Gastroesophageal sphincter (tissue), 4 donors: Measurements from ENCODE around the gene DUSP14. TPM values are rescaled to one million over a fixed set of nuclear protein-coding genes. Genes with fewer than 3 reads are reported as not detected.

Source experiments
- ATAC-seq: fragments of 150-250 bp; one replicate; pipeline ENCODE4 v1.9.1; 2016; ENCODE audit warnings: mild to moderate bottlenecking, moderate library complexity
- H3K27ac ChIP-seq, 4 donors: fragments of 200-600 bp; sonication (generic) in 3 of 4; 1 replicate in 3 of 4; 2 replicates in 1 of 4; pipeline ENCODE4 v1.5.1; 2016 to 2019
- H3K27me3 ChIP-seq: fragments of 200-600 bp; sonication (generic); one replicate; pipeline ENCODE4 v1.5.1; 2019
- H3K36me3 ChIP-seq, 2 donors: fragments of 200-600 bp; sonication (generic); one replicate each; pipeline ENCODE4 v1.5.1; 2019; ENCODE audit warnings: control low read depth in 1 of 2
- H3K4me1 ChIP-seq, 3 donors: fragments of 200-600 bp; sonication (generic); 1 replicate in 2 of 3; 2 replicates in 1 of 3; pipeline ENCODE4 v1.5.1; 2016 to 2019; ENCODE audit warnings: control low read depth in 2 of 3
- H3K4me3 ChIP-seq, 2 donors: fragments of 200-600 bp; sonication (generic); one replicate each; pipeline ENCODE4 v1.5.1; 2019; ENCODE audit warnings: mild to moderate bottlenecking in 1 of 2, moderate library complexity in 1 of 2
- H3K9me3 ChIP-seq, 3 donors: fragments of 200-600 bp; sonication (generic); one replicate each; pipeline ENCODE4 v1.5.1; 2017 to 2019; ENCODE audit warnings: control low read depth in 2 of 3
- CTCF ChIP-seq, 4 experiments: fragments of 200-600 bp in 2 of 4; fragments of 450-650 bp in 2 of 4; sonication (generic) in 1 of 4; IDR thresholded peaks; one replicate each; pipeline ENCODE4 v1.5.1; 2017 to 2019; ENCODE audit warnings: antibody characterized with exemption in 4 of 4, mild to moderate bottlenecking in 2 of 4, moderate library complexity in 2 of 4
- EP300 ChIP-seq: sonication (generic); formaldehyde crosslinking; IDR thresholded peaks from one replicate; pipeline ENCODE4 v1.6.1; 2017; ENCODE audit warnings: antibody characterized with exemption, mild to moderate bottlenecking
- POLR2A ChIP-seq, 2 donors: fragments of 450-650 bp; IDR thresholded peaks; one replicate each; pipeline ENCODE4 v1.6.1; 2017; ENCODE audit warnings: antibody characterized with exemption in 2 of 2, mild to moderate bottlenecking in 2 of 2, moderate library complexity in 1 of 2
- POLR2AphosphoS5 ChIP-seq: sonication (generic); formaldehyde crosslinking; IDR thresholded peaks from one replicate; pipeline ENCODE4 v1.6.1; 2017; ENCODE audit warnings: antibody characterized with exemption
- WGBS, 2 donors: methylation state at CpG; one replicate each; pipeline ENCODE4 v1.1.5; 2018; ENCODE audit warnings: low coverage in 1 of 2; 5-methylcytosine and 5-hydroxymethylcytosine counted together
- total RNA-seq, 4 donors: library from RNA; depleted of rRNA; stranded (reverse); fragments of >200 nt; gene quantifications; one replicate each; pipeline ENCODE4 v1.1.0, GENCODE V29; 2016

The DUSP14 gene
- total RNA-seq, 4 donors from 2014 or later = 11.8 to 46.0 (median 28.2) TPM

- Histone ChIP-seq H3K36me3 (peaks cover 0 to 89% of the 10 kb centered on the region in 2 donors), H3K4me3 (no peak overlapping the region), H3K27me3 (no peaks in the 10 kb centered on the region), H3K9me3 (no peaks in the 10 kb centered on the region), H3K27ac (no peak overlapping the region), H3K4me1 (no peaks in the 10 kb centered on the region)
- no peak for ATAC-seq
- 85 to 91% methylated on average over 3 of the region's 3 CpGs for WGBS, 2 donors
- TF ChIP-seq POLR2A (IDR thresholded peaks at IDR 0.05) (no peak), EP300 (no peak), CTCF (IDR thresholded peaks at IDR 0.05) (no peak), POLR2AphosphoS5 (no peak)
Observed at GRCh38 chr17:37463039-37463438, 26.7 kb upstream of the DUSP14 start.

DNA sequence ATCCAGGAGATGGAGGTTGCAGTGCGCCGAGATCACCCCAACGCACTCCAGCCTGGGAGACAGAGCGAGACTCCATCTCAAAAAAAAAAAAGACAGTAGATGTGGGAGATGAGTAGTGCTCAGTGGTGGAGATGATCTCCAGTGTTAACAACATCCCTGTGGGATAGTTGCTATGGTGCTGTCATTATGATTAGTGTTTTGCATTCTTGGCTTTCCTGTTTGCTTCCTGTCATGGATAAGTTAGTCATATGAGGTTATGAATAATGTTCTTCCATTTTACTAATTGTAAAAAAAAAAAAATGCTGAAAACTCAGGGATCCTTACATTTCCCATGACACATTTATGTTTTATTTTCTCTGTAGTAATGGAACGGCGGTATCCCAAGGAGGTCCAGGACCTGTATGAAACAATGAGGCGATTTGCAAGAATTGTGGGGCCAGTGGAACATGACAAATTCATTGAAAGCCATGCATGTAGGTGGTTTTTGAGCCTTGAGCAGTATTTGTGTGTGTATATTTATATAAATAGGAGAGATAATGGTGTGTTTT lies 24.5 kb upstream of the DUSP14 start:
- H3K4me1 ChIP-seq = no peaks in the 10 kb centered on the region
- WGBS, 2 donors = 85 to 92% methylated on average over 6 to 7 of the region's 7 CpGs
- H3K36me3 ChIP-seq = peaks cover 0 to 96% of the 10 kb centered on the region in 2 donors
- H3K27ac ChIP-seq = no peak overlapping the region
- no peak overlapping the region for H3K4me3 ChIP-seq
- ATAC-seq = no peak
- no peaks in the 10 kb centered on the region for H3K27me3 ChIP-seq
- TF ChIP-seq POLR2AphosphoS5 (no peak), CTCF (IDR thresholded peaks at IDR 0.05) (no peak), EP300 (no peak), POLR2A (IDR thresholded peaks at IDR 0.05) (no peak)
- no peaks in the 10 kb centered on the region for H3K9me3 ChIP-seq

DNA sequence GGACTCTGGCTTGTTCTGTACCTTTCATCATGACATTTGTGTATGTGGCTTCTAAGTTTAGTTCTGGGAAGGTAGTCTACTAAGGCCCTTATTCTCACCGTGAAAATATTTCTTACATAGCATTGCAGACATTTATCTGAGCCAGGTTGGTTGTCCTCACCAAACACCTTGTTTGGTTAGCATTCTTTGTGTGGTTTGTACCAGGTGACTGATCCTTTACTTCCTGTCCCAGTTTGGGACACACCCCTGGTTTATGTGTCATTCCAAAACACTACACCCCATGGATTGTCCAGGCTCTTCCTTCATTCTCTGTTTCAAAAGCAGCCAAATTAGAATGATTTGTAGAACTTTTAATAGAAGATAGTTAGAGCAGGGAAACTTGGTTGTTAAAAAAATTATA lies 23.2 kb upstream of the DUSP14 start:
- WGBS, 2 donors = 71 to 80% methylated on average over 1 of the region's 1 CpG
- TF ChIP-seq CTCF (IDR thresholded peaks at IDR 0.05) (no peak), POLR2AphosphoS5 (no peak), EP300 (no peak), POLR2A (IDR thresholded peaks at IDR 0.05) (no peak)
- no peak for ATAC-seq
- Histone ChIP-seq H3K9me3 (no peaks in the 10 kb centered on the region), H3K27ac (no peak overlapping the region), H3K4me3 (no peak overlapping the region), H3K27me3 (no peaks in the 10 kb centered on the region), H3K4me1 (no peaks in the 10 kb centered on the region), H3K36me3 (peaks cover 0 to 97% of the 10 kb centered on the region in 2 donors)

DNA sequence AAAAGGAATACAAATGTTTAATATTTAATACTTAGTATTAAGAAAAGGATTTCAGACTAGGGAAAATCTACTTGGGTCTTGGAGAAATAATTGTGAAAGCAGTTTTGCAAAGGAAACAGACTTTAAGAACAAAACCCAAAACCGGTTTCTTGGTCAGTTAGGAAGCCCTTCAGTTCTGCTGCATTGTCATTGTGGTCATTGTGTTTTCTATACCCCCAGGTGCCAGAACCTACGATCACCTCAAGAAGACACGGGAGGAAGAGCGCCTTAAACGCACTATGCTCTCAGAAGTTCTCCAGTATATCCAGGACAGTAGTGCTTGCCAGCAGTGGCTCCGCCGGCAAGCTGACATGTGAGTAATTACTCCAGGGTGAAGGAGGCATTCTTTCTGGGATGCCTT lies 19.5 kb upstream of the DUSP14 start:
- TF ChIP-seq CTCF (IDR thresholded peaks at IDR 0.05) (no peak), EP300 (no peak), POLR2AphosphoS5 (no peak), POLR2A (IDR thresholded peaks at IDR 0.05) (no peak)
- 88% methylated on average over 7 of the region's 7 CpGs; no CpG with 5 or more reads in 1 of the 2 donors for WGBS, 2 donors
- Histone ChIP-seq H3K4me3 (no peak overlapping the region), H3K27me3 (no peaks in the 10 kb centered on the region), H3K4me1 (no peaks in the 10 kb centered on the region), H3K36me3 (peaks cover 0 to 100% of the 10 kb centered on the region in 2 donors), H3K27ac (no peak overlapping the region), H3K9me3 (no peaks in the 10 kb centered on the region)
- no peak for ATAC-seq

- no peak for TF ChIP-seq POLR2A (IDR thresholded peaks at IDR 0.05)
- TF ChIP-seq CTCF (IDR thresholded peaks at IDR 0.05) = no peak
- TF ChIP-seq EP300 = no peak
- TF ChIP-seq POLR2AphosphoS5 = no peak
- Histone ChIP-seq H3K4me3 (no peak overlapping the region), H3K27me3 (no peaks in the 10 kb centered on the region), H3K27ac (peak overlapping the region in 2 of 4 donors; percentile 17 to 37), H3K4me1 (peaks cover 0 to 3% (median 0%) of the 10 kb centered on the region in 3 donors), H3K36me3 (peaks cover 0 to 90% of the 10 kb centered on the region in 2 donors), H3K9me3 (no peaks in the 10 kb centered on the region)
- no peak for ATAC-seq
- WGBS, 2 donors = 86 to 100% methylated on average over 1 of the region's 1 CpG
Observed at GRCh38 chr17:37475731-37476420, 13.8 kb upstream of the DUSP14 start.
